Measurements from ENCODE around the gene CDHR1.

The CDHR1 gene

GRCh38 chr10:84201244-84201606 is 6.9 kb downstream of the CDHR1 start:
- no peak for DNase-seq

GRCh38 chr10:84201682-84202081 is 7.3 kb downstream of the CDHR1 start:
- no peak for DNase-seq

GRCh38 chr10:84202349-84202748 is 8.0 kb downstream of the CDHR1 start:
- no peak for DNase-seq

- no peak for DNase-seq
Observed at GRCh38 chr10:84204122-84204521, 9.8 kb downstream of the CDHR1 start.

- no peak for DNase-seq
Observed at GRCh38 chr10:84204610-84205009, 10.3 kb downstream of the CDHR1 start.

- DNase-seq = peak; percentile 6
Observed at GRCh38 chr10:84205049-84205852, 10.9 kb downstream of the CDHR1 start.

- DNase-seq = no peak
Observed at GRCh38 chr10:84205853-84206525, 11.7 kb downstream of the CDHR1 start.

GRCh38 chr10:84208023-84208422 is 13.7 kb downstream of the CDHR1 start:
- DNase-seq = no peak

GRCh38 chr10:84211566-84211965 is 17.2 kb downstream of the CDHR1 start:
- DNase-seq = no peak

- DNase-seq = no peak
Observed at GRCh38 chr10:84212014-84212413, 17.7 kb downstream of the CDHR1 start.

GRCh38 chr10:84213076-84213475 is 18.7 kb downstream of the CDHR1 start:
- no peak for DNase-seq

- no peak for DNase-seq
Observed at GRCh38 chr10:84214046-84214572, 19.8 kb downstream of the CDHR1 start.

- no peak for DNase-seq
Observed at GRCh38 chr10:84214612-84215235, 20.4 kb downstream of the CDHR1 start.

GRCh38 chr10:84216834-84217233 is 22.5 kb downstream of the CDHR1 start:
- DNase-seq = no peak

GRCh38 chr10:84217746-84218145 is 23.4 kb downstream of the CDHR1 start:
- DNase-seq = no peak

- no peak for DNase-seq
Observed at GRCh38 chr10:84221916-84222315, 27.6 kb downstream of the CDHR1 start.

- DNase-seq = no peak
Observed at GRCh38 chr10:84224411-84225028, 30.2 kb downstream of the CDHR1 start.

- DNase-seq = no peak
Observed at GRCh38 chr10:84225427-84226173, 31.3 kb downstream of the CDHR1 start, which contains the start of gene LRIT2. Gene LRIT2 (minus strand): TSS chr10:84225544. CDS start chr10:84225520, 24 bp downstream.

GRCh38 chr10:84226616-84227015 is 32.3 kb downstream of the CDHR1 start:
- no peak for DNase-seq

GRCh38 chr10:84227810-84228209 is 33.5 kb downstream of the CDHR1 start:
- no peak for DNase-seq

GRCh38 chr10:84230359-84230758 is 36.0 kb downstream of the CDHR1 start:
- DNase-seq = no peak

GRCh38 chr10:84232376-84232775 is 38.0 kb downstream of the CDHR1 start:
- DNase-seq = no peak

Measured in fibroblast of skin of abdomen (primary cell).